Renal pelvis (tissue), 4 donors: ENCODE data around the gene TFAP2C. TPM values are rescaled to one million over a fixed set of nuclear protein-coding genes. Genes with fewer than 3 reads are reported as not detected.
"Not testable (repeated sequence)": the region's sequence is repeated elsewhere in the genome, so short reads cannot be mapped to it uniquely, and the experiment has no call there.

Source experiments
- DNase-seq: peaks from one replicate; pipeline ENCODE4 v3.0.0-alpha.2; 2013
- polyA plus RNA-seq, 3 donors: library from polyadenylated mRNA; unstranded; fragments of 120-200 nt; gene quantifications; one replicate each; pipeline ENCODE4 v1.2.1, GENCODE V29; 2013; ENCODE audit not compliant: insufficient read length in 3 of 3

The TFAP2C gene
- polyA plus RNA-seq, 3 donors: 0.81 to 0.88 (median 0.87) TPM

DNA sequence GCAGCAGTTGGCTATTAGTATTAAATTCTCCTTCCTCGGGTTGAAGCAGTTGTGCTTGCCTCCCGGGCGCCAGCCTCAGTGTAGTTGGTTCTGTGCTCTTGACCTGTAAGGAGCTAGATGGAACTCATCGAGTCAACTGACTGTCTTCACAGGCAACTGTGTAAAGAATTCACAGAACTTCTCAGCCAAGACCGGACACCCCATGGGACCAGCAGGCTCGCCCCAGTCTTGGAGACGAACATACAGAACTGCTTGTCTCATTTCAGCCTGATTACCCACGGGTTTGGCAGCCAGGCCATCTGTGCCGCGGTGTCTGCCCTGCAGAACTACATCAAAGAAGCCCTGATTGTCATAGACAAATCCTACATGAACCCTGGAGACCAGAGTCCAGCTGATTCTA is 8.5 kb downstream of the TFAP2C start:
- DNase-seq: no peak

DNA sequence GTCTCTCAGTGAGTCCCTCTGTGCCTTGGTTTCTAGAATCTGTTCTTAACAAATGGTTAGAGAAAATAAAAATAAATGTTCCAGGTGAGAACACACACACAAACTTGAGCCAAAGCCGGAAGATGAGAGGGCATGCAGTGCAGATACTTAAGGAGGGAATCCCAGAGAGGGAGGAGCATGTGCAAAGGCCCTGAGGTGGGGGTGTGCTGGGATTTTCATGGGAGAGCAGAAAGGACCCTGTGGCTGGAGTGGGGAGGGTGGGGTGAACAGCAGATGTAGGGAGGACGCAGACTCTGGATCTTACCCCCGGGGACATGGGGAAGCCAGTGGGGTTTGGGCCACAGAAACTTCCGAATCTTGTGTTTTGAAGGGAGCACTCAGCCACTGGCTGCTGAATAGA is 17.5 kb downstream of the TFAP2C start:
- DNase-seq: no peak

DNA sequence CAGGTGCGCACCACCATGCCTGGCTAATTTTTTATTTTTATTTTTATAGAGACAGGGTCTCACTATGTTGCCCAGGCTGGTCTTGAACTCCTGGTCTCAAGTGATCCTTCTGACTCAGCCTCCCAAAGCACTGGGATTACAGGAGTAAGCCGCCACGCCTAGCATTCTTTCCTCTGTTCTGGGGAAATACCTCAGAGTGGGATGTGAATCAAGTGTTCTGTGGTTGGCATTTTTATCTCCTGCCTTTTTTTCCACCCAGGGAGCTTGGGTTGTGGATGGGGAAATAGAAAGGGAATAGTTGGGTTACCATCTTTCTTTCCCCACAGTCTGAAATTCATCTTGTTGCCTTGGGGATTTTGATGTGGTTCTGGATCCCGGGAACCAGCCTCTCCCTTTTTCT is 24.1 kb downstream of the TFAP2C start:
- DNase-seq: no peak

DNA sequence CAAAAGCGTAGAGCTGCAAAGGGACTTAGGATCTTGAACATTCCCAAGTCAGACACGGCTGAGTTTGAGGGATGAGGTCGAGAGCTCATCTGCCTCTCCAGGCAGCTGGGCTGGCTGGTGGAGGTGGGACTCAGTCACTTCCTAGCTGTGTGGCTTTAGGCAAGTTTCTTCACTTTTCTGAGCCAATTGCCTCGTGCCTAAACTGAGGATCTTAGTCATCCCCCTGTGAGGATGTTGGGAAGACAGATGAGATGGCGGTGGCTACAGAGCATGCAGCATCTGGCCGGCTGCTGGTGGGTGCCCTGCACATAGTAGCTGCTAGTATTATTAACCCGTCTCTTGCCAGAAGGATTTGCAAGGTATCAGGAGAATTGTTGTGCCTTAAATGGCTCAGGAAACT is 27.5 kb downstream of the TFAP2C start:
- DNase-seq: no peak

DNA sequence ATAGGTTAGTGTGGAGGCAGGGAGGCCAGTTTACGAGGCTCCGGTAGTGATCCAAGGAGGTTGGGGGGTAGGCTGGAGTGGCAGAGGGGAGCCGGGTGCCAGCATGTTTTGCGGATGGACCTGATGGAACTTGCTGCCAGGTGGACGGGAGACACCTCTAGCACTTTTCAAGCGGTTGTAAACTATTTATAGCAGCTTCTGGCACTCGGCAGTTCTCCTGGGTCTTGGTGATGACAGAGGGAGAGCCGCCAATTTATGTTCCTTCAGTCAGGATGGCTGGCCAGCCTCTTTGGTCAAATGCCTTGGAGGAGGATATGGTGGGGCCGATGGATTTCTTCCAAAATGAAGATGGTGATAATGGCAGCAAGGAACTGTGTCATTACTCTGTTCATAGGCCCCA is 28.8 kb downstream of the TFAP2C start:
- no peak for DNase-seq

DNA sequence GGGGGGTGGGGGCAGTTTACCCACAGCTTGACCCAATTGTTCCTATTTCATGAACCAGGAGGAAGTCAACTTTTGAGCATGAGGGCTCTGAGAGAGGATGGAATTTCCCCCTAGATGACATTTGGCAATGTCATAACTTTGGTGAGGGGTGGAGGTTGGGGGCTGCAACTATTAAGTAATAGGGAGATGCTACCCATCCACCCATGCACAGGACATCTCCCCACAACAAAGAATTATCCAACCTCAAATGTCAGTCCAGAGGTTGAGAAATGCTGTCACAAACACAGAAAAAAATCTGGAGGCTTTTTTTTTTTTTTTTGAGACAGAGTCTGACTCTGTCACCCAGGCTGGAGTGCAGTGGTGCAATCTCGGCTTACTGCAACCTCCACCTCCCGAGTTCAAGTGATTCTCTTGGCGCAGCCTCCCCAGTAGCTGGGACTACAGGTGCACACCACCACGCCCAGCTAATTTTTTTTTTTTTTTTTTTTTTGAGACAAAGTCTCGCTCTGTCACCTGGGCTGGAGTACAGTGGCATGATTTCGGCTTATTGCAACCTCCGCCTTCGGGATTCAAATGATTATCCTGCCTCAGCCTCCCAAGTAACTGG is 29.3 kb downstream of the TFAP2C start:
- not testable (repeated sequence) for DNase-seq

DNA sequence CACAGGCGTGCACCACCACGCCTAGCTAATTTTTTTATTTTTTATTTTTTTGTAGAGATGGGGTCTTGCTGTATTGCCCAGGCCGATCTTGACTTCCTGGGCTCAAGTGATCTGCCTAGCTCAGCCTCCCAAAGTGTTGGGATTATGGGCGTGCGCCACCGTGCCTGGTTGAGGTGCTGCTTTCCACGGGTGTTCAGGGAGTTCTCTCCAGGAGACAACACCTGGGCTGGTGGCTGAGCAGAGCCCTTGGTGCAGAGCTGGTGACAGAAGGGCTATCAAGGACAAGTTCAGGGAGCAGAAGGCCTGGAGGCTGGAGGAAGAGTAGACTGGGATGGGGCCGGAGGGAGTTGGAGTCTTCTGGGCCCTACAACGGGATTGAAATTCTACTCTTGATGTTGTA is 34.6 kb downstream of the TFAP2C start:
- DNase-seq: no peak

DNA sequence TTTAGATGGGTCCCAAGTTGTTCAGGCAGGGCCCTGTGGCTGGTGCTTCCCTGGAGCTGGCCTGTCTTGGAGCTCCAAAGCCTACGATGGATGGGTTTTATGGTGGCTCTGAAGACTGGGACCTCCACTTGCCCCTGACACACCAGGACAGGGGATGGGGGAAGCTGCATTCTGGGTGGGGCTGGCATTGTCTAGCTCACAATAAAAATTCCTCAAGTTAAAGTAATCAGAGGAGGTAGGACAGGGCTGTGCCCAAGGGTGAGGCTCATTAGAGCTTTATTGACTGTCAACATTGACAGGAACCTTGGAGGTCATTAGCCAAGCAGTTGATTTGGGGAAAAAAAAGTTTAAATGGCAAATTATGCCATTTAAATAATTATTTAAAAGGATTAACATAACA is 35.7 kb downstream of the TFAP2C start:
- DNase-seq: no peak

DNA sequence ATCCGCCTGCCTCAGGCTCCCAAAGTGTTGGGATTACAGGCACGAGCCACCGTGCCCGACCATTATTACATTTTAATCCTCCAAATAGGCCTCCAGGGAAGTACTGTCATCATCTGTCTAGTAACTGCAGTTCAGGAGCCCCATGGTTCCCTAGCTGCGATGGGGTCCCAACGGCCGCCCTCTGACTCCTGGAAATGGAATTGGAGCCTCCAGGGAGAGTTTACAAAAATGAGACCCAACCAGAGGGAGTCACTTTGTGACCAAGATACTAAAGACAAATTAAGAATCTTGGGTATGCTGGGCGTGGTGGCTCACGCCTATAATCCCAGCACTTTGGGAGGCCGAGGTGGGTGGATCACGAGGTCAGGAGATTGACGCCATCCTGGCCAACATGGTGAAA is 36.7 kb downstream of the TFAP2C start:
- no peak for DNase-seq

DNA sequence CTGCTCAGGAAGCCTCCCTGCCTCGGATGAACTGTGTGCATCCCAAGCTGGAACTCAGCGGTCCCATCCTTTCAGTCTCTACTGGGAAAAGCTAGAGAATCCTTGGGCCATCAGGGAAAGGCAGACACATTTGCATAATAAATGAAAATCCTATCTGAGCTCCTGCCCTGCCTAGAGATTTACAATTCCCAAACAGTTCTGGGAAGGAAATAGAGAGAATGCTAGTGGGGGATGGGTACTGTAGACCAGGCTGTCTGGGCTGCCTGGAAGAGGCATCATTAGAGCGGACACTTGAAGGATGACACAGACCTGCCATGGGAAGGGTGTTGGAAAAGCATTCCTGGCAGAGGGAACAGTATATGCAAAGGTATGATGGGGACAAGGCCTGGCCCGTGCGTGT is 44.3 kb downstream of the TFAP2C start:
- no peak for DNase-seq

DNA sequence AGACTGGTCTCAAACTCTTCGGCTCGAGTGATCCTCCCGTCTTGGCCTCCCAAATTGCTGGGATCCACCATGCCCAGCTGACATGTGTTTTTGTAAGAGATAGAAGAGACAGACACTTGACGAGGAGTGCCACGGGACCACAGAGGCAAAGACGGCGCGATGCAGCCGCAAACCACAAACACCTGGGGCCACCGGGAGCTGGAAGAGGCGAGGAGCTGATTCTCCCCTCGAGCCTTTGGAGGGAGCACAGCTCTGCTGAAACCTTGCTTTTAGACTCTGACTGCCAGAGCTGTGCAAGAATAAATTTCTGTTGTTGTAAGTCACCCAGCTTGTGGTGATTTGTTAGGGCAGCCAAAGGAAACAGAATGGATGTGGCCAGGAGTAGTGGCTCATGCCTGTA is 46.9 kb downstream of the TFAP2C start:
- no peak for DNase-seq

DNA sequence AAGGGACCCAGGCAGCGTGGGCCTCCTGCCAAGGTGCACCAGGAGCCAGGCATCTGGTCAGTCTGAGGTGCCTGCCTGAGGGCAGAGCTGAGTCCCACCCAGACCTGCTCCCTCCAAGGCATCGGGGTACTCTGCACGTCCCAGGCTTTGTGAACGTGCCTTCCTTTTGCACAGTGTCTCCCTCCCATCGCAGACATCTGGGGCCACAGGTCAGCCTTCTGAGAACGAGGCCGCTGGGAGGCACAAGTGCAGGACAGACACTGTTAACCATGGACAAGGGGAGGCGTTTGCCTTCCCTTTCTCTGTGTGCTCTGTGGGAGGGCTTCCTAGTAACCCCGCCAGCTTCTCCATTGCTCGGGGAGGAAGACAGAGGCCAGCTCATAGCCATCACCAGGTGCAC is 47.6 kb downstream of the TFAP2C start:
- DNase-seq: no peak

DNA sequence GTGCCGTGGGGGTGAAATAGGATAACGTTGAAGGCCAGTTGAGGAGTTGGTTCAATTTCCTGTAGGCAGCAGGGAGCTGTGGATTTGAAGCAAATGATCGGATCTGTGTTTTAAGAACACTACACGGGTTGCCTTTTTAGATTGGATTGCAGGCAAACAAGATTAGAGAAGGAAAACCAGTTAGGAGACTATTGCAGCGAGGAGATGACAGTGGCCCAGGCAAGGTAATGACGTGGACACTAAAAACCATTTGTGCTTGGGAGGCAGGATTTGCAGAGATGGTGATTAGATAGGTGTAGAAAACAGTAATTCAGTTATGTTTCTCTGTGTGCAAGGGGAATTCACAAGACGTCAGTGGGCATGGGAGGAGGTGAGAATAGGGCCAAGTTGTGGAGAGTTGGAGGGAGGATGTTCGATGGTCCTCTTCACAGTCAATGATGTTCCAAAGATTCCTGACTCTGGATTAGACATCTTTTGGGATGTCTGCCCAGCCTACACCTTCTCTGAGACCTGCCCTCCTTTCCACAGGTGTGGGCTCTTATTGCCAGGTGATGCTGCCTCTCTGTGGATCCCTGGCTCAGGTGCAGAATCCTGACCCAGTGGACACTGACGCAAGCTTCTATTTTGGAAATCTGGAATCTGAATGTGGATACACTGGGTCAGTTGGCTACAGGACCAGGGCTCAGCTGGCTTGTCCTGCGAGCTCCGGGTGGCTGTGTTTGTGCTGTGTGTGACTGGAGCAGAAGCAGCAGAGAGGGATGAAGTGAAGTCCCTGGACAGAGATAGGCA is 54.2 kb downstream of the TFAP2C start:
- DNase-seq: no peak

DNA sequence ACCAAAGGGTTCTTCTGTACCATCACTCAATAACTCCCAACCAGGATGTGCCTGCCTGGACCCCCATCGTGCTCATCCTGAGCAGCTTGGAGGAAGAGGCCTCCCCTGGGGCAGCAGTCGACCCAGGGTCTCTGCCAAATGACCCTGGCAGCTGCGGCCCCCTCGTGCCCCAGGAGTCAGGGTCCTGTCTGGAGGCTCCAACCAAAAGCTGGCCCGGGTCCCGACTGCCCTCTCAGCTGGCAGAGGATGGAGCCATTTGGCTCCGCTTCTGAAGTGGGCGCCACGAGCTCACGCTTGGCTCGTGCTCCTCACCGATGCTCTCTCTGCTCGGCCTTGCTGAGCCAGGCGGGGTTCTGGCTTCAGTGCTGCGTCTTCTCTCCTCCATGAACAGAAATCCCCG is 56.8 kb downstream of the TFAP2C start:
- no peak for DNase-seq

DNA sequence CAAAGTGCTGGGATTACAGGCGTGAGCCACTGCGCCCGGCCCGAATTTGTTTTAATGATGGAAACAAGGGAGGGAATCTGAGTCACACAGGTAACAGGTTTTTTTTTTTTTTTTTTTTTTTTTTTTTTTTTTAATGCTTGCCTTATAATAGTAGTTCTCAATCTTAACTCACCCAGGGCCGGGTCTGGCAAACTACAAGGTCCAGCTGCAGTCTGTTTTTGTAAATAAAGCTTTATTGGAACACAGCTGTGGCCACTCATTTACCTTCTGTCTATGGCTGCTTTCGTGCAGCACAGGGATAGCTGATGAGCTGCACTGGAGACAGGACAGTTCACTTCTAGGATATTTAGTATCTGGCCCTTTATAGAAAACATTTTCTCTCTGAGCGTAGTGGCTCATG is 58.0 kb downstream of the TFAP2C start:
- DNase-seq: no peak

DNA sequence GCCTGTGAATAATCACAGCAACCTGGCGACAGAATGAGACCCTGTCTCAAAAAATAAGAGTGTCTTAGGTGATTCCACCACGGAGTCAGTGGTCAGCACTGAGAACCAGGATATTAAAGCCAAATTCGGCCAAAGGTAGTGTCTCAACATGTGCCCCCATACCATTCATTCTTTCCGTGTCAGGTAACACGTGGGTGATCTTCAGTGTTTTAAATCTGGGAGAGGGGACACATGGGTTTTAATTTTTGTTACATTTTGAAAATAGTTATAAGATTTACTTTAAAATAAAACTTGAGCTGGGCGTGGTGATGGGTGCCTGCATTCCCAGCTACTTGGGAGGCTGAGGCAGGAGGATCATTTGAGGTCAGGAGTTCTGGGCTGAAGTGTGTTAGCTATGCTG is 59.0 kb downstream of the TFAP2C start:
- DNase-seq: no peak

Other genes with a start within 250 kb of the TFAP2C start
- gene AURKA, start 237.1 kb upstream of the TFAP2C start, polyA plus RNA-seq: 10 to 100 TPM; 16.2 to 17.3 (median 16.9) TPM
- gene CSTF1, start 236.7 kb upstream of the TFAP2C start, polyA plus RNA-seq: 10 to 100 TPM; 42.1 to 44.2 (median 43.1) TPM
- 1 to 10 TPM; 2.3 to 2.6 (median 2.5) TPM for gene CASS4, start 217.0 kb upstream of the TFAP2C start, polyA plus RNA-seq
- 100 to 1,000 TPM; 112 to 130 (median 120) TPM for gene RTF2, start 160.7 kb upstream of the TFAP2C start, polyA plus RNA-seq
- under 1 TPM in 2 of 3 donors, not detected in 1; 0.26 to 0.62 TPM for gene FAM209A, start 104.6 kb upstream of the TFAP2C start, polyA plus RNA-seq
- under 1 TPM in 2 of 3 donors, not detected in 1; 0.33 to 0.48 TPM for gene FAM209B, start 96.1 kb upstream of the TFAP2C start, polyA plus RNA-seq